HL-60 (cell line): ENCODE data around the gene SSH2.

Source experiments
- DNase-seq, 2 experiments: peaks; one replicate each; pipeline ENCODE4 v3.0.0-alpha.2; 2010 to 2020; ENCODE audit warnings: low read depth in 1 of 2, low spot score in 1 of 2
- H3K27ac ChIP-seq: fragments of 250-450 bp; sonication (Bioruptor Pico); replicated peaks from 2 replicates; pipeline ENCODE4 v1.5.1; 2020; ENCODE audit warnings: mild to moderate bottlenecking, moderate library complexity
- H3K27me3 ChIP-seq: fragments of 250-450 bp; sonication (Bioruptor Pico); 2 replicates; pipeline ENCODE4 v1.5.1; 2021; ENCODE audit warnings: mild to moderate bottlenecking, moderate library complexity; ENCODE audit not compliant: insufficient read depth, poor library complexity, severe bottlenecking
- H3K4me3 ChIP-seq: replicated peaks from 2 replicates; pipeline ENCODE4 v1.5.1; 2011; ENCODE audit warnings: mild to moderate bottlenecking, control low read depth, low read length; ENCODE audit not compliant: insufficient read depth
- GABPA ChIP-seq: IDR thresholded peaks from 2 replicates; pipeline ENCODE4 v1.6.1; 2012; ENCODE audit warnings: low read depth
- POLR2AphosphoS5 ChIP-seq: IDR thresholded peaks from 2 replicates; pipeline ENCODE4 v1.6.1; 2012; ENCODE audit warnings: low read depth
- REST ChIP-seq: IDR thresholded peaks from 2 replicates; pipeline ENCODE4 v1.6.1; 2012; ENCODE audit warnings: low read depth; ENCODE audit not compliant: insufficient replicate concordance
- SPI1 ChIP-seq: IDR thresholded peaks from 2 replicates; pipeline ENCODE4 v1.6.1; 2012; ENCODE audit warnings: low read depth, mild to moderate bottlenecking, borderline replicate concordance
- TF ChIP-seq, protein P1 (sequence below): IDR thresholded peaks from one replicate; pipeline ENCODE4 v1.5.1; 2011; ENCODE audit warnings: low read length, control low read depth, inconsistent platforms; ENCODE audit not compliant: insufficient read depth

SSH2 gene

DNA sequence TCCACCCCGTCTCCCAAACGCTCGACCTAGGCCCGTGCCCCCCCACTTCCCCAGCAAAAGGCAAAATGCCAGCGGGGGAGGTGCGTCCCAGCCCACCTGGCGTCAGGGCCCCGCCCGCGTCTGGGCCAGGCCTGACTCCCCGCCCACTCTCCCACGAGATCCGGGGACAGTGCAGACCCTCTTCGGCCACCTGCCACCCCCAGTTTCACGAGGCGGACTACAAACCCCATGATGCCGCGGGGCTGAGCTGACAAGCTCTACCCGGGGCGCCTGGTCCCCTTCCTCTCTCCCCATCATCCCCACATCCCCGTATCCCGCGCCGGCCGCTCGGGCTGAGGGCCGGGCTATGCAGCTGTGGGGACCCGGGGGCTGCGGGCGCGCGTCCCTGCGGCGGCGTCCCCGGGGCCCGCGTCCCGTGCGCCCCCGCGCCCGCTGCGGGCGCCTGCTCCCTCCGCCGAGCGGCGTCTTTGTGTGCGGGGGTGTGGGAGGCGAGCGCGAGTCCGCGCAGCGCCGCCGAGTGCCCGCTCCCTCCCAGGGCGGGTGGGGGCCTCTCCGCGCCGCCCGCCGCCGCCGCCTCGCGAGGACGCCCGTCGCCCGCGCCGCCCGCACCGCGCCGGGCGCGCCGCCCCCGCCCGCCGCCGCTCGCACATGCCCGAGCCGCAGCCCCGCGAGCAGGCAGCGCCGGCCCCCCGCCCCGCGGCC lies 337.0 kb downstream of the SSH2 start, which contains the start of gene ANKRD13B:
Gene ANKRD13B, plus strand, starts transcription at position 283 of the 702 bp plus-strand sequence. CDS start 490 bp downstream, outside the sequence.
- DNase-seq, result no peak
- peak; percentile 43; the same call in 1 of the 2 replicates for TF ChIP-seq SPI1
- TF ChIP-seq, protein P1, sequence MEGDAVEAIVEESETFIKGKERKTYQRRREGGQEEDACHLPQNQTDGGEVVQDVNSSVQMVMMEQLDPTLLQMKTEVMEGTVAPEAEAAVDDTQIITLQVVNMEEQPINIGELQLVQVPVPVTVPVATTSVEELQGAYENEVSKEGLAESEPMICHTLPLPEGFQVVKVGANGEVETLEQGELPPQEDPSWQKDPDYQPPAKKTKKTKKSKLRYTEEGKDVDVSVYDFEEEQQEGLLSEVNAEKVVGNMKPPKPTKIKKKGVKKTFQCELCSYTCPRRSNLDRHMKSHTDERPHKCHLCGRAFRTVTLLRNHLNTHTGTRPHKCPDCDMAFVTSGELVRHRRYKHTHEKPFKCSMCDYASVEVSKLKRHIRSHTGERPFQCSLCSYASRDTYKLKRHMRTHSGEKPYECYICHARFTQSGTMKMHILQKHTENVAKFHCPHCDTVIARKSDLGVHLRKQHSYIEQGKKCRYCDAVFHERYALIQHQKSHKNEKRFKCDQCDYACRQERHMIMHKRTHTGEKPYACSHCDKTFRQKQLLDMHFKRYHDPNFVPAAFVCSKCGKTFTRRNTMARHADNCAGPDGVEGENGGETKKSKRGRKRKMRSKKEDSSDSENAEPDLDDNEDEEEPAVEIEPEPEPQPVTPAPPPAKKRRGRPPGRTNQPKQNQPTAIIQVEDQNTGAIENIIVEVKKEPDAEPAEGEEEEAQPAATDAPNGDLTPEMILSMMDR, result no peak
- no peak for TF ChIP-seq REST
- Histone ChIP-seq H3K27me3 (no peaks in the 10 kb centered on the region), H3K27ac (peak within 1 kb of the TSS; percentile 5; the same call in 1 of the 2 replicates), H3K4me3 (peak within 1 kb of the TSS; percentile 70)

DNA sequence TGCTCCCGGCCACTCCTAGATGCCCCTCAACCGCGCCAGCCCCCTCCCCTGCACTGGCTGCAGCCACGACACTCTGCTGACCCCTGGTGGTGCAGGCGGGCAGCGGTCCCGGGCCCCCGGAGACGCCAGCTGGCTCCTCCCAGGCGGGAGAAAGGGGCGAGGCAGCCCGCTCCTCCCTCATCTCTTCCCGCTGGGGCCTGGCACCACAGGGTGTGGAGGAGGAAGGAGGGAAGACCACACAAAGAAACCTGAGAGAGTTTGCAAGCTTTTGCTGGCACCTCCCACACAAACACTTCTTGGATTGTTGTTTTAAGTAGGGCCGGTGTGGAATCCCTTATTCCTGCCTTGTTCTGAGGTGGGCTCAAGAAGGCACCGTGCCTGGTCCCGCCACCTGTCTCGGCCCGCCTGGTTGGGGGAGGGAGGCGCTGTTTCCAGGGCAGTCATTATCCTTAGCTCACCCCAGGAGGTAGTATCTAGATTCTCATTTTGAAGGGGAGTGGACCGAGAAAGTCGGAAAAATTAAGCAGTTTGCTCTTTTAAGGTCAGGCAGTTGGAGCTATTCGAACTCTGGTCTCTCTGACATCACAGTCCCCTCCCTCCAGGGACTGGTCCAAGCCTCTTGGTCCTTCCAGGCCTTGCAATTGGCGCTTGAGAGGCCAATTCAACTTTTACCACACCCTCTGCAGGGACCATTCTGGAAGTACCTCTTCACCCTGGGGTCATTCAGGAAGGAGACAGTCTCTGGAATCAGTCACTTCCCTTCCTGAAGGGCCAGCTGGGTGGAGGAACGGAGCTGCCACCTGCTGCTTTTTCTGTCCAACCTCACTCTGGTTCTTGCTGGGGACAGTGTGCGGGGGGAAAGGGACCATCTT lies 338.1 kb downstream of the SSH2 start:
- H3K27ac ChIP-seq, result 0 out of 2 replicates have a peak overlapping the region, but pooled peaks have one; percentile 5
- DNase-seq, result peak; percentile 84 to 87
- H3K4me3 ChIP-seq, result no peak overlapping the region
- H3K27me3 ChIP-seq, result no peaks in the 10 kb centered on the region
- TF ChIP-seq, protein P1, result peak; percentile 81
- TF ChIP-seq REST (no peak), GABPA (no peak), SPI1 (peak; percentile 36; the same call in 1 of the 2 replicates), POLR2AphosphoS5 (0 out of 2 replicates have a peak, but pooled peaks have one; percentile 20)

DNA sequence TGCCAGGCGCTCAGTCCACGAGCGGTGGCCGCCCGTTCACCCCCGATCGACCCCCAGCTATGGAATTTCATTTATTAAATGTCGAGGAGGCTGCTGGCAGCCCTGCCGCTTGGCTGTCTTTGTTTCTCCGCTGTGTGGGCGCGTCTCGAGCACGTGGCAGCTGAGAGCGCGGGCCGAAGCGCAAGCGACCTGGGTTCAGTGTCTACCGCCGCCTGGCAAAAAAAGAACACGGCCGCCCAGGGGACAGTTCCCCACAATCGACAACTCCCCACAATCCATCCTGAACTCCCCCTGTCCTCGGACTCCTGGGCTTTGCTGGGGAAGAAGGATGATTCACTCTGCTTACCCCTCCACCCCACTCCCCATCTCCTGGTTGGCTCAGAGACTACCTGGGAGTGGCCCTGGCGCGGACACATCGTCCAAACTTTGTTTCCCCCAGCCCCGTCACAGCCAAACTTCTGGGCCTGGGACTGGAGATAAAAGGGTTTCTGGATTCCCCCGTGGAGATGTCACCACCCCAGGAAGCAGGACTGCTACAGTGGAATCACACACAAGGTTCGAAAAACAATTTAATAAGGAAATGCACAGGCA lies 338.8 kb downstream of the SSH2 start:
- Histone ChIP-seq H3K4me3 (no peak overlapping the region), H3K27ac (no peak overlapping the region), H3K27me3 (no peaks in the 10 kb centered on the region)
- DNase-seq, result peak in 1 of 2 experiments; percentile 18
- TF ChIP-seq REST (no peak), SPI1 (no peak), GABPA (no peak), POLR2AphosphoS5 (no peak)
- TF ChIP-seq, protein P1, result no peak
